ENCODE measurements around the gene ABTB2. TPM values are rescaled to one million over a fixed set of nuclear protein-coding genes. Genes with fewer than 3 reads are reported as not detected.

ABTB2 gene
- total RNA-seq, 1 experiment from 2014 or later, result 46.3 TPM

DNA sequence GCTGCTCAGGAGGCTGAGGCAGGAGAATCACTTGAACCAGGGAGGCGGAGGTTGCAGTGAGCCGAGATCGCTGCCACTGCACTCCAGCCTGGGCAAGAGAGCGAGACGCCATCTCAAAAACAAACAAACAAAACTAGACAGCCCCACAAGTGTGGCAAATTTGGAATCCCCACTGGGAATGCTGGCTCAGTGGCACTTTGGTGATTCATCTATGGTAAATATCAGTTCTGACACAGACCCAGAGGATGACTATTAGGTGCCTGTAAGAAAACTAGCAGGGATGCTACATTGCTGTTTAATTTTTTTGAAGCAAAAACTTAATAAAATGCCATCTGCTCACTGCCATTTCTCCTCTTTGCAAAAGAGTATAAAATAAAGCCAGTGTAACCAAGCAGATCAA is 144.4 kb downstream of the ABTB2 start:
- no peak overlapping the region for H3K4me3 ChIP-seq (ENCODE audit: low read depth, low read length, poor library complexity, severe bottlenecking)
- no peak for DNase-seq (ENCODE audit: low spot score)
- ChIA-PET POLR2A (ENCODE audit: low non-redundant PET) (no interaction called here), CTCF (no interaction called here)
- no peaks in the 10 kb centered on the region for H3K9me3 ChIP-seq (ENCODE audit: low read depth, low read length, poor library complexity, severe bottlenecking)
- no TSS peak for BruUV-seq (replicated peaks)
- H3K4me1 ChIP-seq (ENCODE audit: insufficient read depth, low read length, poor library complexity, severe bottlenecking), result peaks cover 3% of the 10 kb centered on the region
- intact Hi-C loops (cut with micrococcal nuclease; ENCODE audit: unreplicated experiment), result no loop called here
- H3K36me3 ChIP-seq (ENCODE audit: insufficient read depth, low read length, poor library complexity, severe bottlenecking), result no peaks in the 10 kb centered on the region
- H3K27me3 ChIP-seq (replicated peaks; ENCODE audit: insufficient read depth, low read depth, low read length, poor library complexity), result no peaks in the 10 kb centered on the region
- TF ChIP-seq, protein P1, sequence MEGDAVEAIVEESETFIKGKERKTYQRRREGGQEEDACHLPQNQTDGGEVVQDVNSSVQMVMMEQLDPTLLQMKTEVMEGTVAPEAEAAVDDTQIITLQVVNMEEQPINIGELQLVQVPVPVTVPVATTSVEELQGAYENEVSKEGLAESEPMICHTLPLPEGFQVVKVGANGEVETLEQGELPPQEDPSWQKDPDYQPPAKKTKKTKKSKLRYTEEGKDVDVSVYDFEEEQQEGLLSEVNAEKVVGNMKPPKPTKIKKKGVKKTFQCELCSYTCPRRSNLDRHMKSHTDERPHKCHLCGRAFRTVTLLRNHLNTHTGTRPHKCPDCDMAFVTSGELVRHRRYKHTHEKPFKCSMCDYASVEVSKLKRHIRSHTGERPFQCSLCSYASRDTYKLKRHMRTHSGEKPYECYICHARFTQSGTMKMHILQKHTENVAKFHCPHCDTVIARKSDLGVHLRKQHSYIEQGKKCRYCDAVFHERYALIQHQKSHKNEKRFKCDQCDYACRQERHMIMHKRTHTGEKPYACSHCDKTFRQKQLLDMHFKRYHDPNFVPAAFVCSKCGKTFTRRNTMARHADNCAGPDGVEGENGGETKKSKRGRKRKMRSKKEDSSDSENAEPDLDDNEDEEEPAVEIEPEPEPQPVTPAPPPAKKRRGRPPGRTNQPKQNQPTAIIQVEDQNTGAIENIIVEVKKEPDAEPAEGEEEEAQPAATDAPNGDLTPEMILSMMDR (conservative IDR thresholded peaks at IDR 0.05; ENCODE audit: low read depth, low read length), result no peak
- no peak for TF ChIP-seq EZH2 (IDR thresholded peaks at IDR 0.05; ENCODE audit: borderline replicate concordance, low read depth, low read length, poor library complexity, severe bottlenecking)
- H3K27ac ChIP-seq (ENCODE audit: low read depth, low read length, poor library complexity, severe bottlenecking), result no peak overlapping the region

DNA sequence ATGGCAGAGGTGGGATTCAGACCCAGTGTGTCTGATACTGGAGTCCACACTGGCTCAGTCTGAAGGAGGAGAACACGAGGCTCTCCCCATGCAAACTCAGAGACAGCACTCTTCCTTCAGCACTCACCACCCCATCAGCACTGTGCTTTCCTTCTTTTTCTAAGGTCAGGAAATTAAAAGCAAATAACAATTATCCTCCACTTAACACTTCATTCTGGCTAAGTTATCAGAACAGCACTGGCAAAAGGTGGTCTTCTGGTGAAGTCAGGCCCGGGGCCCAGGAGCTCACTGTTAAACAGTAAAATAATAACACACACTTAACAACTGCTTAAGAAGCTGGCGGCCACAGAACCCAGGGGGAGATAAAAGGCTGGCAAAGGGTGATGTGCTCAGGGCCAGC is 145.2 kb downstream of the ABTB2 start:
- Histone ChIP-seq H3K27ac (ENCODE audit: low read depth, low read length, poor library complexity, severe bottlenecking) (no peak overlapping the region), H3K27me3 (replicated peaks; ENCODE audit: insufficient read depth, low read depth, low read length, poor library complexity) (no peaks in the 10 kb centered on the region), H3K9me3 (ENCODE audit: low read depth, low read length, poor library complexity, severe bottlenecking) (no peaks in the 10 kb centered on the region), H3K36me3 (ENCODE audit: insufficient read depth, low read length, poor library complexity, severe bottlenecking) (no peaks in the 10 kb centered on the region), H3K4me1 (ENCODE audit: insufficient read depth, low read length, poor library complexity, severe bottlenecking) (peaks cover 4% of the 10 kb centered on the region), H3K4me3 (ENCODE audit: low read depth, low read length, poor library complexity, severe bottlenecking) (no peak overlapping the region)
- POLR2A ChIA-PET (ENCODE audit: low non-redundant PET), result no interaction called here
- CTCF ChIA-PET, result no interaction called here
- no TSS peak for BruUV-seq (replicated peaks)
- DNase-seq (ENCODE audit: low spot score), result no peak
- TF ChIP-seq, protein P1 (conservative IDR thresholded peaks at IDR 0.05; ENCODE audit: low read depth, low read length), result no peak
- no peak for TF ChIP-seq EZH2 (IDR thresholded peaks at IDR 0.05; ENCODE audit: borderline replicate concordance, low read depth, low read length, poor library complexity, severe bottlenecking)
- intact Hi-C loops (cut with micrococcal nuclease; ENCODE audit: unreplicated experiment), result no loop called here

DNA sequence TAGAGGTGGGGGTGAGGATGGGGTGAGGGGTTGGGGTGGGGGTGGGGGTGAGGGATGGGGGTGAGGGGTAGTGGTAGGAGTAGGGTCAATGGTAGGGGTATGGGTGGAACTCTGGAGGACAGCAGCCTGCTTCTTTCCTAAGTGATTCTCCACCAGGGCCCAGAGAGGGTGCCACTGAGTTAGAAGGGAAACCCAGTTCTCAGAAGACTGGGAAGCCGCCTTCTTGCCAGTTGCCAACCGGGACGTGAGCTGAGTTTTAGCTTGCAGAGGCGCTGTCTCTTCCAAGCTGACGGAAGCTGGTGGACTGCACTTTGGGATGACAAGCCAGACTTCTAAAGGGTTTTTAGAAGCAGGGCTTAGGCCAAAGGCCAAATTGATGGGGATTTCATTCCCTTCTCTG is 148.0 kb downstream of the ABTB2 start:
- Histone ChIP-seq H3K27ac (ENCODE audit: low read depth, low read length, poor library complexity, severe bottlenecking) (no peak overlapping the region), H3K36me3 (ENCODE audit: insufficient read depth, low read length, poor library complexity, severe bottlenecking) (no peaks in the 10 kb centered on the region), H3K4me1 (ENCODE audit: insufficient read depth, low read length, poor library complexity, severe bottlenecking) (peaks cover 20% of the 10 kb centered on the region), H3K27me3 (replicated peaks; ENCODE audit: insufficient read depth, low read depth, low read length, poor library complexity) (no peaks in the 10 kb centered on the region), H3K4me3 (ENCODE audit: low read depth, low read length, poor library complexity, severe bottlenecking) (no peak overlapping the region), H3K9me3 (ENCODE audit: low read depth, low read length, poor library complexity, severe bottlenecking) (no peaks in the 10 kb centered on the region)
- TF ChIP-seq EZH2 (IDR thresholded peaks at IDR 0.05; ENCODE audit: borderline replicate concordance, low read depth, low read length, poor library complexity, severe bottlenecking), result no peak
- TF ChIP-seq, protein P1 (conservative IDR thresholded peaks at IDR 0.05; ENCODE audit: low read depth, low read length), result 0 out of 2 replicates have a peak, but pooled peaks have one; percentile 18
- CTCF ChIA-PET, result no interaction called here
- POLR2A ChIA-PET (ENCODE audit: low non-redundant PET), result interaction anchor here (0.6 to 0.7 kb wide), 3 partner anchors 145 to 307 kb away, joined by 3 to 4 read pairs (median 3); no protein-coding TSS in a partner anchor
- DNase-seq (ENCODE audit: low spot score), result peak; percentile 62
- no TSS peak for BruUV-seq (replicated peaks)
- intact Hi-C loops (cut with micrococcal nuclease; ENCODE audit: unreplicated experiment), result no loop called here

Measured in A673 (cell line).